Neural progenitor cell (in vitro differentiated cells): ENCODE measurements around the gene AFF2.

Experiments
- EZH2 ChIP-seq: fragments of 200-600 bp; sonication (generic); IDR thresholded peaks from 2 replicates; pipeline ENCODE4 v1.6.1; 2017; ENCODE audit warnings: antibody characterized with exemption, mild to moderate bottlenecking, moderate library complexity
- EZH2phosphoT487 ChIP-seq: fragments of 200-600 bp; sonication (generic); IDR thresholded peaks from 2 replicates; pipeline ENCODE4 v1.6.1; 2017; ENCODE audit warnings: antibody characterized with exemption
- TF ChIP-seq, protein P1 (sequence below): fragments of 200-600 bp; sonication (generic); IDR thresholded peaks from 2 replicates; pipeline ENCODE4 v1.5.1; 2017; ENCODE audit warnings: antibody characterized with exemption, mild to moderate bottlenecking

DNA sequence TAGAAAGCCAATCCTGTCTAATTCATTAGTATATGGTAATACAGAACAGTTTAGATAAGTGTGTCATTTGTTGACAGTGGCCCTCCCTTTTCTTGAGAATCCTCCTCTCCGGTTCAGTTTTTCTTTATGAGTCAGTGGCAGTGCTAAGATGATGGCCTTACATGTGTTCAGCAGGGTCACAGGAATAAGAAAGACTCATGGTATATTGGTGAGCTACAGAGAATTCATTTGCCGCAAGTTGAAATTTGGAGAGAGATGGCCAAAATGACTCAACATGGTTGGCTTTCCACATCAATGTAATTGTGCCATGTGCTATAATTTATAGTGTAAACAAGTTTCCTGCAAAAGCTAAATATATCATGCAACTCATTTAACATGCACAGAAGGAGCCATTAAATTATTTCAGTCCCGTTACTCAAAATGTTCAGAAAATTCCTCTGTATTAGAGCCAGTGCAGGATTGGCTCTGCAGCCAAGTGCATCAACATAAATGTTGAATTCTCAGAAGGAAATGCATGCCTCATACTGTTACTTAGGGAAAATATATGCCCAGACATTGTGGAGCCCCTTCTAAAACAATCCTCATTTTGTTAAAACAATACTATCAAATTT is 374.3 kb downstream of the AFF2 start:
- TF ChIP-seq, protein P1, sequence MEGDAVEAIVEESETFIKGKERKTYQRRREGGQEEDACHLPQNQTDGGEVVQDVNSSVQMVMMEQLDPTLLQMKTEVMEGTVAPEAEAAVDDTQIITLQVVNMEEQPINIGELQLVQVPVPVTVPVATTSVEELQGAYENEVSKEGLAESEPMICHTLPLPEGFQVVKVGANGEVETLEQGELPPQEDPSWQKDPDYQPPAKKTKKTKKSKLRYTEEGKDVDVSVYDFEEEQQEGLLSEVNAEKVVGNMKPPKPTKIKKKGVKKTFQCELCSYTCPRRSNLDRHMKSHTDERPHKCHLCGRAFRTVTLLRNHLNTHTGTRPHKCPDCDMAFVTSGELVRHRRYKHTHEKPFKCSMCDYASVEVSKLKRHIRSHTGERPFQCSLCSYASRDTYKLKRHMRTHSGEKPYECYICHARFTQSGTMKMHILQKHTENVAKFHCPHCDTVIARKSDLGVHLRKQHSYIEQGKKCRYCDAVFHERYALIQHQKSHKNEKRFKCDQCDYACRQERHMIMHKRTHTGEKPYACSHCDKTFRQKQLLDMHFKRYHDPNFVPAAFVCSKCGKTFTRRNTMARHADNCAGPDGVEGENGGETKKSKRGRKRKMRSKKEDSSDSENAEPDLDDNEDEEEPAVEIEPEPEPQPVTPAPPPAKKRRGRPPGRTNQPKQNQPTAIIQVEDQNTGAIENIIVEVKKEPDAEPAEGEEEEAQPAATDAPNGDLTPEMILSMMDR, result no peak
- no peak for TF ChIP-seq EZH2
- no peak for TF ChIP-seq EZH2phosphoT487
